Transverse colon (tissue), 4 donors: ENCODE measurements around the gene POTEM. TPM values are rescaled to one million over a fixed set of nuclear protein-coding genes. Genes with fewer than 3 reads are reported as not detected.
"Not testable (repeated sequence)": the region's sequence is repeated elsewhere in the genome, so short reads cannot be mapped to it uniquely, and the experiment has no call there.

ENCODE experiments used
- DNase-seq: peaks from one replicate; pipeline ENCODE4 v3.0.0-alpha.2; 2019
- H3K27ac ChIP-seq, 4 donors: fragments of 200-600 bp; sonication (generic); 2 replicates each; pipeline ENCODE4 v1.5.1; 2016 to 2018; ENCODE audit warnings: inconsistent platforms in 4 of 4
- H3K27me3 ChIP-seq: fragments of 200-600 bp; sonication (generic); 2 replicates; pipeline ENCODE4 v1.5.1; 2017; ENCODE audit warnings: inconsistent platforms
- H3K36me3 ChIP-seq, 4 donors: fragments of 200-600 bp; sonication (generic); 2 replicates each; pipeline ENCODE4 v1.5.1; 2017 to 2019; ENCODE audit warnings: inconsistent platforms in 4 of 4
- H3K4me1 ChIP-seq, 4 donors: fragments of 200-600 bp; sonication (generic); 2 replicates each; pipeline ENCODE4 v1.5.1; 2017 to 2020; ENCODE audit warnings: inconsistent platforms in 4 of 4
- H3K4me3 ChIP-seq, 4 donors: fragments of 200-600 bp; sonication (generic); 1 replicate in 1 of 4; 2 replicates in 3 of 4; pipeline versions ENCODE4 v1.5.1 to v1.6.1; 2017 to 2019; ENCODE audit warnings: inconsistent platforms in 4 of 4
- H3K9me3 ChIP-seq, 2 donors: fragments of 200-600 bp; sonication (generic); 2 replicates each; pipeline ENCODE4 v1.5.1; 2017 to 2019; ENCODE audit warnings: inconsistent platforms in 2 of 2
- WGBS, 2 donors: methylation state at CpG; one replicate each; pipeline ENCODE4 v1.1.5; 2018; ENCODE audit warnings: low coverage in 1 of 2; 5-methylcytosine and 5-hydroxymethylcytosine counted together
- in situ Hi-C, 4 donors: fragments of 200-750 bp; cut with MboI; loops; one replicate each; pipeline versions ENCODE4 v1.15.0 to v1.15.1; 2017; ENCODE audit warnings: low sequenced_read_pairs in 3 of 4, low pct_ligation_motif_present in 1 of 4, low pct_unique_long_range_greater_than_20kb in 1 of 4
- intact Hi-C: fragments of 100-400 bp; cut with DNase I; formaldehyde crosslinking; loops from one replicate; pipeline ENCODE4 v1.15.1; 2023; ENCODE audit warnings: low total_unique reads
- small RNA-seq, 4 donors: library from RNA; depleted of rRNA; stranded (forward); fragments of <200 nt; gene quantifications; one replicate each; pipeline ENCODE3, GENCODE V24; 2016
- total RNA-seq, 4 donors: library from RNA; depleted of rRNA; stranded (reverse); fragments of >200 nt; gene quantifications; one replicate each; pipeline ENCODE4 v1.1.0, GENCODE V29; 2016

POTEM gene
- total RNA-seq, 4 donors from 2014 or later: not detected

DNA sequence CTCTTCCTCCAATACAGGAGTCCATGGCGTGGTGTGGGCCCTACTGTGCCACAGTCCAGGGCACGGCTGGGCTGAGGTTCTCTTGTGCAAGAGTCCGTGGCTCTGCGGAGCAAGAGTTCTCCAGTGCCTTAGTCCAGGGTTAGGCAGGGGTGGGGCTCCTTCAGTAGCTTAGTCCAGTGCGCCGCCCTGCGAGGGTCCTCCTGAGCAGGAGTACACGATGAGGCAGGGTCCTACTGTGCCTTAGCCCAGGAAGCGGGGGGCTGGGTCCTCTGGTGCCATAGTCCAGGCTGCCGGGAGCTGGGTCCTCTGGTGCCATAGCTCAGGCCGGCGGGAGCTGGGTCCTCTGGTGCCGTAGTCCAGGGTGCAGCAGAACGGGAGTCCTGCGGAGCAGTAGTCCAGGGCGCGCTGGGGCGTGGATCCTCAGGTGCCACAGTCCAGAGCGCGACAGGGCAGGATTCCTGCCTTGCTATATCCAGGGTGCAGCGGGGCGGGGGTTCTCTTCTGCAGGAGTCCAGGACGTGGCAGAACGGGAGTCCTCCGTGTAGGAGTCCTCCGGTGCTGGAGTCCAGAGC is 69.7 kb downstream of the POTEM start:
- no CpG with 5 or more reads among the region's 26 CpGs for WGBS, 2 donors
- intact Hi-C loops, in situ Hi-C loops, H3K36me3 ChIP-seq, H3K4me1 ChIP-seq, H3K9me3 ChIP-seq, H3K4me3 ChIP-seq, H3K27me3 ChIP-seq, H3K27ac ChIP-seq, DNase-seq: not testable (repeated sequence)

DNA sequence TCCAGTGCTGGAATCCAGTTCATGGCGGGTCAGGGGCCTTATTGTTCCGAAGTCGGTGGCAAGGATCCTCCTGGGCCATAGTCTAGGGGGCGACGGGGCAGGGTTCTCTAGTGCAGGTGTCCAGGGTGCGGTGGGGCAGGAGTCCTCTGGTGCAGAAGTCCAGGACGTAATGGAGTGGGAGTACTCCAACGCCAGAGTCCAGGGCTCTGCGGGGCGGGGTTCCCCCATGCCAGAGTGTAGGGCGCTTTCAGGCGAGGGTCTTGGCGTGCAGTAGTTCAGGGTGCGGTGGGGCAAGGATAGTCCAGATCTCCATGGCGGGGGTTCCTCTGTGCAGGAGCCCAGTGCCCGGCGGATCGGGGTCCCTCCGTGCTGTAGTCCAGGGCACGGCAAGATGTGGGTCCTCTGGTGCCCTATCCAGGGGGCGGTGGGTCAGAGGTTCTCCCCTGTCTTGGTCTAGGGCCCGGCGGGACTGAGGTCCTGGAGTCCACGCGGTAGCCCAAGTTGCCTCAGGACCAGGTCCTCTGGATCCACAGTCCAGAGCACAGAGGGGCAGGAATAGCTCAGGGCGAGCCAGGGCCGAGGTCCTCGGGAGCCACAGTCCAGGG is 70.9 kb downstream of the POTEM start:
- in situ Hi-C loops, H3K36me3 ChIP-seq, H3K4me1 ChIP-seq, intact Hi-C loops, H3K9me3 ChIP-seq, DNase-seq, H3K27ac ChIP-seq, H3K4me3 ChIP-seq, H3K27me3 ChIP-seq: not testable (repeated sequence)
- WGBS, 2 donors: 100% methylated on average over 5 of the region's 28 CpGs; no CpG with 5 or more reads in 1 of the 2 donors

DNA sequence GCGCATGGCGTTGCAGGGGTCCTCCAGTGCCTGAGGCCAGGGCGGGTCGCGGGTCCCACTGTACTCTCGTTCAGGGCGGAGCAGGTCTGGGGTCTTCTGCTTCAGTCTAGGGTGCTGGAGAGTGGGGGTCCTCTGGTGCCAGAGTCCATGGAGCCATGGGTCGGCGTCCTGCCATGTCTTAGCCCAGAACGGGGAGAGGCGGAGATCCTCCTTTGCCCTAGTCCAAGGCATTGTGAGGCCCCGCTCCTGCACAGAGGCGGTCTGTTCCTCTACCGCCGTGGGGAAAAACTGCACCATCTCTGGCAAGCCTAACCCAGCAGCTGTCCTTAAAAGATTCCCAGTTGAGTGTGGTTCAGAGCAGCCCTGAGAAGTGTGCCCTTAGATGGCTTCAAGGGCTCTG is 71.6 kb downstream of the POTEM start:
- intact Hi-C loops: not testable (repeated sequence)

DNA sequence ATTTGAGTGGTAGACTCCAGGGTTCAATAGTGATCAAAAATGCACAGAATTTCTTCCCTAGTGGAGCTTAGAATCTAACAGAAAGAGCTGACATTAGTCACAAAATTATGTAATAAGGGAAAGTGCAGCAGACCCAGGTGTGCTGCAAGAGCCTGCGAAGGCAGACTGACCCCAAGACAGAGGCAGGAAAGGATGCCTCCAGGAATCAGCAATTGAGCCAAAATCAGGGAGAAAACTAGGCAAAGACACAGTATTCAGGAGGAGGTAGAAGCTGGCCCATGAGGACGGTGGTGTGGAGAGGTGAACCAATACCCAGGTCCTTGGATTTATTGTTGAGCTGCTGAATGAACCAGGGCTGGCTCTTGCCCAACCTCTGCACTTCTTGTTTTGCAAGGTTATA is 76.2 kb downstream of the POTEM start:
- H3K36me3 ChIP-seq, H3K27me3 ChIP-seq, H3K9me3 ChIP-seq, H3K4me1 ChIP-seq, in situ Hi-C loops, H3K27ac ChIP-seq, H3K4me3 ChIP-seq, intact Hi-C loops, DNase-seq: not testable (repeated sequence)
- WGBS, 2 donors: 33 to 61% methylated on average over 1 to 2 of the region's 2 CpGs

More for the DNA sequence above, 71.6 kb downstream of the POTEM start:
- DNase-seq, in situ Hi-C loops, H3K4me1 ChIP-seq, H3K9me3 ChIP-seq, H3K27me3 ChIP-seq, H3K4me3 ChIP-seq, H3K36me3 ChIP-seq, H3K27ac ChIP-seq: not testable (repeated sequence)
- WGBS, 2 donors: no CpG with 5 or more reads among the region's 15 CpGs

Small RNAs within 50 kb of the gene (small RNA-seq; reads per million reads assigned to genes)
- 0 reads per million in 4 donors for gene RNU6-1239P
